IMR-90 (cell line): ENCODE data around the gene ATP4B. TPM values are rescaled to one million over a fixed set of nuclear protein-coding genes. Genes with fewer than 3 reads are reported as not detected.
"Not testable (repeated sequence)": the region's sequence is repeated elsewhere in the genome, so short reads cannot be mapped to it uniquely, and the experiment has no call there.

Experiments used
- ATAC-seq: fragments of 200-7000 bp; cut with Tn5 transposase; 2 replicates; pipeline ENCODE4 v1.9.1; 2020; ENCODE audit warnings: low read depth, mild to moderate bottlenecking, moderate library complexity
- BruUV-seq: library from RNA; stranded (reverse); fragments of 400-500 nt; replicated peaks from 2 replicates; lab custom pipeline; 2021; lab: Mats Ljungman, UMichigan
- CTCF ChIA-PET: fragments of 300-600 bp; formaldehyde crosslinking; extraction: SDS; loops from one replicate; lab custom pipeline; 2021; ENCODE audit warnings: antibody characterized with exemption; lab: Yijun Ruan, JAX
- POLR2A ChIA-PET: fragments of 300-600 bp; sonication (Branson Sonifier 250); formaldehyde crosslinking; loops from one replicate; lab custom pipeline; 2022; ENCODE audit warnings: antibody characterized with exemption; ENCODE audit not compliant: unreplicated experiment; lab: Charles Lee
- DNase-seq: peaks from one replicate; pipeline ENCODE4 v3.0.0; 2013
- H2AFZ ChIP-seq: replicated peaks from 2 replicates; pipeline ENCODE3; 2013; ENCODE audit warnings: low read length, mild to moderate bottlenecking; ENCODE audit not compliant: poor library complexity
- H2AK5ac ChIP-seq: 2 replicates; pipeline ENCODE4 v1.6.1; 2013; ENCODE audit warnings: low read depth, low read length, inconsistent platforms
- H2AK9ac ChIP-seq: replicated peaks from 2 replicates; pipeline ENCODE3; 2013; ENCODE audit warnings: mild to moderate bottlenecking, low read depth, low read length, moderate library complexity; ENCODE audit not compliant: poor library complexity
- H2BK120ac ChIP-seq: 2 replicates; pipeline ENCODE4 v1.6.1; 2013; ENCODE audit warnings: low read depth, low read length, inconsistent platforms
- H2BK15ac ChIP-seq: 3 replicates; pipeline ENCODE4 v1.6.1; 2013; ENCODE audit warnings: low read depth, low read length, inconsistent platforms
- H2BK20ac ChIP-seq: 2 replicates; pipeline ENCODE4 v1.6.1; 2013; ENCODE audit warnings: low read depth, mild to moderate bottlenecking, inconsistent platforms, low read length, moderate library complexity
- H2BK5ac ChIP-seq: 2 replicates; pipeline ENCODE4 v1.6.1; 2013; ENCODE audit warnings: mild to moderate bottlenecking, low read depth, low read length, inconsistent platforms; ENCODE audit not compliant: poor library complexity, severe bottlenecking
- H3K14ac ChIP-seq: replicated peaks from 2 replicates; pipeline ENCODE4 v1.6.1; 2013; ENCODE audit warnings: low read depth, low read length, inconsistent platforms
- H3K18ac ChIP-seq: 2 replicates; pipeline ENCODE4 v1.6.1; 2013; ENCODE audit warnings: low read depth, low read length, control low read depth
- H3K23ac ChIP-seq: 2 replicates; pipeline ENCODE4 v1.6.1; 2013; ENCODE audit warnings: low read depth, low read length, inconsistent platforms
- H3K27ac ChIP-seq: 2 replicates; pipeline ENCODE4 v1.5.1; 2013; ENCODE audit warnings: mild to moderate bottlenecking, control low read depth, low read length; ENCODE audit not compliant: insufficient read depth
- H3K27me3 ChIP-seq: 2 replicates; pipeline ENCODE4 v1.6.1; 2013; ENCODE audit warnings: low read length; ENCODE audit not compliant: control insufficient read depth, insufficient read depth
- H3K36me3 ChIP-seq: 2 replicates; pipeline ENCODE4 v1.6.1; 2013; ENCODE audit warnings: low read length, mixed read lengths; ENCODE audit not compliant: control insufficient read depth, insufficient read depth
- H3K4ac ChIP-seq: 2 replicates; pipeline ENCODE4 v1.6.1; 2013; ENCODE audit warnings: low read depth, low read length, inconsistent platforms
- H3K4me1 ChIP-seq: 2 replicates; pipeline ENCODE4 v1.6.1; 2013; ENCODE audit warnings: low read length, mixed read lengths; ENCODE audit not compliant: control insufficient read depth, insufficient read depth
- H3K4me2 ChIP-seq: 2 replicates; pipeline ENCODE4 v1.6.1; 2013; ENCODE audit warnings: low read depth, mild to moderate bottlenecking, control low read depth, low read length, moderate library complexity
- H3K4me3 ChIP-seq: 2 replicates; pipeline ENCODE4 v1.5.1; 2013; ENCODE audit warnings: low read depth, mild to moderate bottlenecking, control low read depth, low read length, moderate library complexity; ENCODE audit not compliant: insufficient read depth
- H3K56ac ChIP-seq: 2 replicates; pipeline ENCODE4 v1.6.1; 2013; ENCODE audit warnings: low read length, inconsistent platforms; ENCODE audit not compliant: insufficient read depth; ENCODE audit errors: extremely low read depth
- H3K79me1 ChIP-seq, 2 experiments: 2 replicates each; pipeline ENCODE4 v1.6.1; 2013; ENCODE audit warnings: low read length in 2 of 2, inconsistent platforms in 1 of 2, low read depth in 1 of 2
- H3K9ac ChIP-seq: 2 replicates; pipeline ENCODE4 v1.6.1; 2013; ENCODE audit warnings: low read depth, low read length, control low read depth
- H3K9me1 ChIP-seq: 2 replicates; pipeline ENCODE4 v1.6.1; 2013; ENCODE audit warnings: low read length, inconsistent platforms; ENCODE audit not compliant: insufficient read depth
- H3K9me3 ChIP-seq: 2 replicates; pipeline ENCODE4 v1.6.1; 2013; ENCODE audit warnings: low read length; ENCODE audit not compliant: control insufficient read depth, insufficient read depth
- H4K20me1 ChIP-seq: 2 replicates; pipeline ENCODE4 v1.6.1; 2013; ENCODE audit warnings: low read length, inconsistent platforms; ENCODE audit not compliant: insufficient read depth
- H4K5ac ChIP-seq: 2 replicates; pipeline ENCODE4 v1.6.1; 2013; ENCODE audit warnings: mild to moderate bottlenecking, low read depth, low read length, control low read depth
- H4K8ac ChIP-seq, 2 experiments: 2 replicates each; pipeline ENCODE4 v1.6.1; 2013; ENCODE audit warnings: low read depth in 2 of 2, low read length in 2 of 2, control low read depth in 1 of 2, inconsistent platforms in 1 of 2
- H4K91ac ChIP-seq: 2 replicates; pipeline ENCODE4 v1.6.1; 2013; ENCODE audit warnings: low read depth, low read length, inconsistent platforms; ENCODE audit not compliant: insufficient read depth
- CTCF ChIP-seq: conservative IDR thresholded peaks from 2 replicates; pipeline ENCODE4 v1.5.1; 2012; ENCODE audit warnings: mild to moderate bottlenecking, low read depth, low read length, improper control_type of control experiment
- RAD21 ChIP-seq: IDR thresholded peaks from 2 replicates; pipeline ENCODE4 v1.6.1; 2012; ENCODE audit warnings: low read length, improper control_type of control experiment
- SMC3 ChIP-seq: fragments of 150-350 bp; IDR thresholded peaks from 2 replicates; pipeline ENCODE4 v1.6.1; 2016; ENCODE audit warnings: low read depth, mild to moderate bottlenecking, antibody characterized with exemption, low read length, moderate library complexity
- WGBS, 2 experiments: methylation state at CpG; one replicate each; pipeline versions ENCODE4 v1.1.5 to v1.1.7; 2013; ENCODE audit warnings: missing lambda C conversion rate in 2 of 2; ENCODE audit not compliant: insufficient read length in 1 of 2; ENCODE audit errors: extremely low coverage in 2 of 2; 5-methylcytosine and 5-hydroxymethylcytosine counted together
- dilution Hi-C: fragments of 300-500 bp; cut with HindIII; formaldehyde crosslinking; loops from one replicate; pipeline ENCODE4 v1.14.3; 2018; ENCODE audit warnings: low sequenced_read_pairs; ENCODE audit not compliant: unreplicated experiment
- in situ Hi-C: fragments of 300-500 bp; cut with MboI; formaldehyde crosslinking; loops from 3 replicates; pipeline ENCODE4 v1.14.3; 2019; ENCODE audit warnings: low sequenced_read_pairs, inconsistent platforms, mixed read lengths
- intact Hi-C: fragments of 100-400 bp; cut with micrococcal nuclease; formaldehyde crosslinking; loops from 2 replicates; pipeline ENCODE4 v1.10.0; 2022
- polyA plus RNA-seq, 3 experiments: library from polyadenylated mRNA; depleted of rRNA; stranded (reverse); fragments of >200 nt; gene quantifications; 2 replicates each; pipeline ENCODE4 v1.2.3, GENCODE V29; 2012; ENCODE audit warnings: low replicate concordance in 1 of 3
- total RNA-seq: library from RNA; depleted of rRNA; stranded (reverse); fragments of >200 nt; gene quantifications from 2 replicates; pipeline ENCODE4 v1.2.3, GENCODE V29; 2012

The ATP4B gene
- total and polyA plus RNA-seq, 2 of the 4 experiments (the other 2 are of a cell fraction), result not detected

DNA sequence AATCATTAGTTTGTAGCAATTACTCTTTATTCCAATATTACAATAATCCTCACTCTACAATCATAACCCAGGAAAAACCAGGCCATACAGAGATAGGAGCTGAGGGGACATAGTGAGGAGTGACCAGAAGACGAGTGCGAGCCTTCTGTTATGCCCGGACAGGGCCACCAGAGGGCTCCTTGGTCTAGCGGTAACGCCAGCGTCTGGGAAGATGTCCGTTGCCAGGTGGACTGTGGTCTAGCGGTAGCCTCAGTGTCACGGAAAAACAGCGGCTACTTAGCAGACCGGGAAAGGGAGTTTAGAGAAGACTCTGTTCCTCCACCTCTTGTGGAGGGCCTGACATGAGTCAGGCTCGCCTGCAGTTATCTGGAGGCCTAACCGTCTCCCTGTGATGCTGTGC lies 36.5 kb downstream of the ATP4B start:
- H2AK9ac ChIP-seq, ATAC-seq, H2BK20ac ChIP-seq, in situ Hi-C loops, dilution Hi-C loops, H2BK5ac ChIP-seq, intact Hi-C loops, H3K23ac ChIP-seq, H4K8ac ChIP-seq, H2BK120ac ChIP-seq, H3K9ac ChIP-seq, H4K91ac ChIP-seq, H3K18ac ChIP-seq, CTCF ChIA-PET, H3K27me3 ChIP-seq, H3K4me3 ChIP-seq, H3K56ac ChIP-seq, H2BK15ac ChIP-seq, POLR2A ChIA-PET, H2AK5ac ChIP-seq, H3K9me3 ChIP-seq, H4K5ac ChIP-seq, H3K27ac ChIP-seq, H3K4me2 ChIP-seq, H2AFZ ChIP-seq, H3K14ac ChIP-seq, H3K4ac ChIP-seq, BruUV-seq: not testable (repeated sequence)
- peaks cover 23 to 66% of the 10 kb centered on the region in 2 experiments for H3K79me1 ChIP-seq
- peaks cover 11% of the 10 kb centered on the region; the same call in 1 of the 2 replicates for H3K9me1 ChIP-seq
- H4K20me1 ChIP-seq, result peaks cover 63% of the 10 kb centered on the region
- peaks cover 22% of the 10 kb centered on the region for H3K36me3 ChIP-seq
- peak; percentile 34 for DNase-seq
- TF ChIP-seq RAD21 (peak; percentile 34), SMC3 (peak; percentile 29; the same call in 1 of the 2 replicates), CTCF (peak; percentile 27)
- WGBS, 2 experiments, result 79% methylated on average over 9 of the region's 13 CpGs; no CpG with 5 or more reads in 1 of the 2 experiments
- H3K4me1 ChIP-seq, result peaks cover 17% of the 10 kb centered on the region
